IPS-15b (cell line): ENCODE results near the gene ENPP1.
"Not testable (repeated sequence)": the region's sequence is repeated elsewhere in the genome, so short reads cannot be mapped to it uniquely, and the experiment has no call there.

Source experiments
- H3K27me3 ChIP-seq: one replicate; pipeline ENCODE4 v1.6.1; 2013; ENCODE audit warnings: low read length; ENCODE audit not compliant: control insufficient read depth, insufficient read depth
- H3K36me3 ChIP-seq: one replicate; pipeline ENCODE4 v1.6.1; 2013; ENCODE audit warnings: low read length; ENCODE audit not compliant: control insufficient read depth, insufficient read depth
- H3K4me1 ChIP-seq: one replicate; pipeline ENCODE4 v1.6.1; 2013; ENCODE audit warnings: mild to moderate bottlenecking, low read length; ENCODE audit not compliant: control insufficient read depth, insufficient read depth
- H3K4me3 ChIP-seq: one replicate; pipeline ENCODE4 v1.5.1; 2013; ENCODE audit warnings: low read depth, low read length
- H3K9ac ChIP-seq: one replicate; pipeline ENCODE4 v1.6.1; 2013; ENCODE audit warnings: low read depth, mild to moderate bottlenecking, low read length
- H3K9me3 ChIP-seq: one replicate; pipeline ENCODE4 v1.6.1; 2013; ENCODE audit warnings: mild to moderate bottlenecking, low read length; ENCODE audit not compliant: control insufficient read depth, insufficient read depth

The ENPP1 gene

DNA sequence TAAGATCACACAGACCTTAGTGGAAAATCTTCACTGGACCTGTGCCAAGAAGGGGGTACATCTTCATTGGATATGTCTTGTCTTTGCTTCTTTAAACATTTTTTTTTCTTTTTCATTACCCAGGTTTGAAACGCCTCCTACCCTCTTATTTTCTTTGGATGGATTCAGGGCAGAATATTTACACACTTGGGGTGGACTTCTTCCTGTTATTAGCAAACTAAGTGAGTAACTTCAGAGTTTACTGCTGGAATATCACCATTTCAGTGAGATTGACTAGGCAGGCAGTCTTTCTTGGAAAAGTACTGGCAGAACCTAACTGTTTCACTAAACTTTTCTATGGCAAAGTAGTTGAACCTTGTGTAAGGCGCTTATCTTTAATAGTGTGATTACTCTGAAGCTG, 47.0 kb downstream of the ENPP1 start:
- H3K9me3 ChIP-seq, result no peaks in the 10 kb centered on the region
- H3K4me3 ChIP-seq, result no peak overlapping the region
- H3K27me3 ChIP-seq, result no peaks in the 10 kb centered on the region
- peaks cover 2% of the 10 kb centered on the region for H3K36me3 ChIP-seq
- H3K4me1 ChIP-seq, result no peaks in the 10 kb centered on the region
- no peak overlapping the region for H3K9ac ChIP-seq

DNA sequence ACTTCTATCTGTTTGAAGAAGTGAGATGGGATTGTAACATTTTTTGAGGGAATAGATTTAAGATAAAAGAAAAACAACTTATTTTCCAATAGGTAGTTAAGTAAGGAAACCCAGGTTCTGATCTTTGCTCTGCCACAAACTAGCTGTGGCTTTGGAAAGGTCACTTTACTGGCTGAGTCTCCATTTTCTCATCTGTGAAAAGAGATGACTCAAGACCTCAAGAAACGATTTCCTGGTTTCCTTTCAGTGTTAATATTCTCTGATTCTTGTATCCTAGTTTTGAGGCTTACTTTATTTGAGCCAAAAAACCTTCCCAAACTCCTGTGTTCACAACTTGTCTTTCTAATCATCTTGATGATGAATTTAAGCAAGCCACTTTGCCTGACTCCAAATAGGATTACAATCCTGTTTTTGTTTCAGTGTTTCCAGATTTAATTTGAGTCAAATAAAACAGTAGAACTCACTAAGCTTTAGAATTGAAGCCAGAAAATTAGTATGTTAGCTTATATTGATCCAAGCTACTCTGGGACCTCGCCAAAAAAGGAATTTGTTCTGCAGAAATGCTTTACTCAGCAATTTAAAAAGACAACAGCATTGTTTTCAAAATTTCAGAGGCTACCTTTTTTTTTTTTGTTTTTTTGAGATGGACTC, 51.1 kb downstream of the ENPP1 start:
- no peak overlapping the region for H3K9ac ChIP-seq
- no peak overlapping the region for H3K4me3 ChIP-seq
- H3K36me3 ChIP-seq, result peaks cover 2% of the 10 kb centered on the region
- no peaks in the 10 kb centered on the region for H3K4me1 ChIP-seq
- no peaks in the 10 kb centered on the region for H3K9me3 ChIP-seq
- H3K27me3 ChIP-seq, result no peaks in the 10 kb centered on the region

DNA sequence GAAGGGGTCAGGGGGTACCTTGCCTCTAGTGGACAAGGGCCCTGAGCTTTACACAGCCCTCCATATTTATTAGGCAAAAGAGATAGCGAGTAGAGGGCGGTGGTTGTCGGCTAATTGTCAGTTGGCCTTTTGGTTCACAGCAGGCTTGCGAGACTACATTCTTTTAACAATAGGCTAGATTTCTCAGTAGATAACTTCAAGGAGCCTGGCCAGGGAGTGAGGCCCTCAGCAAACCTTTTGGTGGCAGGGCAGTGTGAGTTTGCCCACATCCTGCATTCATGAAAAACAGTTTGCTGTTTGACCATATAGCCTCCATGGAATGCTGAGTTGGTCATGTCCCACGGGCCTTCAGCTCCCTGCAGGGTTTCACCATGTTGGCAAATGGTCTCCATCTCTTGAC, 51.8 kb downstream of the ENPP1 start:
- not testable (repeated sequence) for H3K4me3 ChIP-seq, H3K27me3 ChIP-seq, H3K9me3 ChIP-seq, H3K9ac ChIP-seq, H3K4me1 ChIP-seq, H3K36me3 ChIP-seq

DNA sequence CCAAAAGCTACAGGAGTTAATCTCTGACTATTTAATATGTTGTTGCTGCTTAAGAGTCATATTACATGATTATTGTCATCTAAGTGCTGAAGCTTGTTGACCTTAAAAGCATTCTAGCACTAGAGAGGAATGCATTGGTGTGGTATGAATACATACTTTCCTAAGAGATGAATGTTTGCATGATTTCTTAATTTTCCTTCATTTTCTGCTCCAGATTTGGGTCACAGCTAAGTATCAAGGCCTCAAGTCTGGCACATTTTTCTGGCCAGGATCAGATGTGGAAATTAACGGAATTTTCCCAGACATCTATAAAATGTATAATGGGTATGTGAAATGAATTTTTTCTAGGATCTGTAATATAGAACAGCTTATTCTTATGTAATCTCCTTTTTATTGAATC, 53.6 kb downstream of the ENPP1 start:
- Histone ChIP-seq H3K9ac (no peak overlapping the region), H3K4me1 (no peaks in the 10 kb centered on the region), H3K4me3 (no peak overlapping the region), H3K9me3 (no peaks in the 10 kb centered on the region), H3K36me3 (no peaks in the 10 kb centered on the region), H3K27me3 (no peaks in the 10 kb centered on the region)

DNA sequence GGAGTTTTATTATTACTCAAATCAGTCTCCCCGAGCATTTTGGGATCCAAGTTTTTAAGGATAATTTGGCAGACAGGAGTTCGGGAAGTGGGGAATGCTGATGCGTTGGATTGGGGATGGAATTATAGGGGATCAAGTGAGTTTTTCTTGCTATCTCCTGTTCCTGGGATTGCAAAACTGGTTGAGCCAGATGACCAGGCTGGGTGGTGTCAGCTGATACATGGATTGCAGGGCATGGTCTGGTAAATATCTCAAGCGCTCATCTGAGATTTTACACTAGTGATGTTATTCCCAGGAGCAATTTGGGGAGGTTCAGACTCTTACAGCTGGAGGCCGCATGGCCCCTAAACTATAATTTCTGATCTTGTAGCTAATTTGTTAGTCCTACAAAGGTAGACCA, 54.7 kb downstream of the ENPP1 start:
- no peaks in the 10 kb centered on the region for H3K4me1 ChIP-seq
- H3K36me3 ChIP-seq, result no peaks in the 10 kb centered on the region
- no peaks in the 10 kb centered on the region for H3K9me3 ChIP-seq
- H3K4me3 ChIP-seq, result no peak overlapping the region
- no peaks in the 10 kb centered on the region for H3K27me3 ChIP-seq
- H3K9ac ChIP-seq, result no peak overlapping the region

DNA sequence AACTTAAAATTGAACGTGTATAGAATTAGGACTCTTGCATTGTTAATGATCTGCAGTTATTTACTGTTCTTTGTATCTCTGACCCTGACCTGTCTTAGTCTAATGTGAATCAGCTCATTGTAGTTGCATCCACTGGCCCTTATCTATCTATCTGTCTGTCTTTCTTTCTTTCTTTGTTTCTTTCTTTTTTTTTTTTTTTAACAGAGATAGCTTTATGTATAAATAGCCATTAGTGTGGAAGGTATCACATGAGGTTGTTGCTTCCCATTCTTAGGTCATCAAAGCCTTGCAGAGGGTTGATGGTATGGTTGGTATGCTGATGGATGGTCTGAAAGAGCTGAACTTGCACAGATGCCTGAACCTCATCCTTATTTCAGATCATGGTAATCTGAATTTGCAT, 59.9 kb downstream of the ENPP1 start:
- no peaks in the 10 kb centered on the region for H3K4me1 ChIP-seq
- H3K36me3 ChIP-seq, result no peaks in the 10 kb centered on the region
- H3K9ac ChIP-seq, result no peak overlapping the region
- H3K27me3 ChIP-seq, result no peaks in the 10 kb centered on the region
- H3K9me3 ChIP-seq, result no peaks in the 10 kb centered on the region
- H3K4me3 ChIP-seq, result no peak overlapping the region

DNA sequence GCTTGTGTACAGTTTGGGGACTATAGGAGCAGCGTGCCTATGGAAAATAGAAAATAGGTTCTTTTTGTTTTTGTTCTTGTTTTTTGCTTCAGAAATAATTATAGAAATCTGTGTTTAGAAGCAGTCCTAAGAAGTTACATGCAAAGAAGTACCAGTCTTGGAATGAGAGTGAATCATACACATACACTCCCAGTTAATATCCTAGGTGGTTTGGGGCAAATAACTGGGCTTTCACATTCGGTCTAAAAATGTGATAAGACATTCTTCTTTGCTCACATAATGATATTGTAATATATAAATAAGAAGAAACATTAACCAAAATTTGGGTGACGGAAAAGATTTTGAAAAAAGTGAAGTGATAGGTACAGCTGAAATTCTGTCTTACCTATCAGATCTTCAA, 61.0 kb downstream of the ENPP1 start:
- Histone ChIP-seq H3K27me3 (no peaks in the 10 kb centered on the region), H3K9me3 (no peaks in the 10 kb centered on the region), H3K4me3 (no peak overlapping the region), H3K36me3 (no peaks in the 10 kb centered on the region), H3K9ac (no peak overlapping the region), H3K4me1 (no peaks in the 10 kb centered on the region)

DNA sequence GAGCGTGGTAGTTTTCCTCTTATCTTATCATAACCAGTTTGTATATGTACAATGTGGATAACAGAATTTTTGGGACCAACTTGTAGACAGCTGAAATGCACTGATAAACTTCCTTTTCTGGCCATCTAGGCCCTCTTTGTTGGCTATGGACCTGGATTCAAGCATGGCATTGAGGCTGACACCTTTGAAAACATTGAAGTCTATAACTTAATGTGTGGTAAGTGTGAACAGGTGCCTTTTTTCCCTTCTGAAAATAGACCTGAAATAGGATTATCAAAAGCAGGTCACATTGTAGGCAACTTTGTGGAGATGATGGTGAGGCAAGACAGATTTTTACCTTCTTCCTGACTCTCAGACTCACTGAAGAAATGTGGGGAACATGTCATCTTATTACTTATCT, 67.8 kb downstream of the ENPP1 start:
- Histone ChIP-seq H3K4me1 (no peaks in the 10 kb centered on the region), H3K27me3 (no peaks in the 10 kb centered on the region), H3K9me3 (no peaks in the 10 kb centered on the region), H3K36me3 (peaks cover 9% of the 10 kb centered on the region), H3K9ac (no peak overlapping the region), H3K4me3 (no peak overlapping the region)

DNA sequence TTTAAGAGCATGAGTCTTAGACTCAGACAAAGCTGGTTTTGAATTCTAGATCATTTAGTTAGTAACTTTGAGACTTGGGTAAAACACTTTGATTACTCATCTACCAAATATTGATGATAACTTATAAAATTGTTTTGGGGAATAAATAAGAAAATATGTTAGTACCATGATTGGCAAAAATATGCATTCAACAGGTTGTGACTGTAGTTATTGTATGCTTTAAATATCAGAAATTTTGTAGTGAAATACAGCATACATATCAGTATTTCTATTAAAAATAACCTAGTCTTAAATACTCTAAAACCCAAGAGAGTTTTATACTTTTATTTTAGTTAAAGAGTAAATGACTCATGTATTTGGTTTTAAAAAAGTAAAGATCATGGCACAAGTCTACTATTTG, 68.7 kb downstream of the ENPP1 start:
- H3K9ac ChIP-seq, result no peak overlapping the region
- no peaks in the 10 kb centered on the region for H3K9me3 ChIP-seq
- peaks cover 12% of the 10 kb centered on the region for H3K36me3 ChIP-seq
- no peaks in the 10 kb centered on the region for H3K4me1 ChIP-seq
- no peaks in the 10 kb centered on the region for H3K27me3 ChIP-seq
- H3K4me3 ChIP-seq, result no peak overlapping the region

DNA sequence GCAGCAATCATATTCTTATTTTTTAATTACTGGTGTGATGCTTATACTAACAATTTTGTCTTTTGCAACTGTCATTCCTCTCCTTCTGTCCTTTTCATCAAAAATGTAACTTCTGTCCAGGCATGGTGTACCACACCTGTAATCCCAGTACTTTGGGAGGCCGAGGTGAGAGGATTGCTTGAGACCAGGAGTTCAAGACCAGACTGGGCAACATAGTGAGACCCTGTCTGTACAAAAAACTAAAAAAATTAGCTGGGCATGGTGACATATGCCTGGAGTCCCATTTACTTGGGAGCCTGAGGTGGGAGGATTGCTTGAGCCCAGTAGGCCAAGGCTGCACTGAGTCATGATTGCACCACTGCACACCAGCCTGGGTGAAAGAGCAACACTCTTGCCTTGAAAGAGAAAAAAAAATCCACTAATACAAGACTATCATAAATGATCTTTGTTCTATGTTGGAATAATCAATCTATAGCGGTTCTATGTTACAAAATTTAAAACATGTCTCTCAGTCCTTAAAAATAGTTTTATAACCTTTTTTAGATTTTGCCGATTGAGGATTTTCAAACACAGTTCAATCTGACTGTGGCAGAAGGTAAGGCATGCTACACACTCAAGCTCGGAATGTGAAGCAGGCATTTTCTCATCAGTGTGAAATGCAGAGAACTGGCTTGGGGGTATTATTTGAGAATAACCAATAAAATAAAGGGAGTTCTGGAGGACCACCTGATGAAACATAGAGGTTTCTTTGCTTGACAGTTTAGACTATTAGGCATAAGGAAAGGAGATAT, 70.4 kb downstream of the ENPP1 start:
- no peak overlapping the region for H3K4me3 ChIP-seq
- no peaks in the 10 kb centered on the region for H3K9me3 ChIP-seq
- H3K36me3 ChIP-seq, result peaks cover 12% of the 10 kb centered on the region
- H3K27me3 ChIP-seq, result no peaks in the 10 kb centered on the region
- no peak overlapping the region for H3K9ac ChIP-seq
- H3K4me1 ChIP-seq, result no peaks in the 10 kb centered on the region

DNA sequence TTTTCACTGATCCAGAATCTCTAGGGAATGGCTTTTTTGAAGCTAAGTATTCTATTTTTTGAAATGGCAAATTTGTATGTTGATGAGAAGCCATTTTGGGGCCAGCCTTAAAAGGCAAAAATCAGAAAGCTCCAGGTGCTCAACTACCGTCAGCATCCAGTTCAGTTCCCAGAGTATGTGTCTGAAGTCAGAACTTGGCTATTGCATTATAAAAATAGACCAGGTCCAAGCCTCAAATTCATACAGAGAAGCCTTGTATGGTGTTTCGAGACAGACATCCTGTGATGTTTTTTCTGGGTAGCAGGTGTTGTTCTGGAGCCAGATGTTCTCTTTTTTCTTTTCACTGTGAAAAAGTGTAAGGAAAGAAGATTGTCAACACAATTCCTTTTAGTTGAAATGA, 75.2 kb downstream of the ENPP1 start:
- no peak overlapping the region for H3K4me3 ChIP-seq
- no peaks in the 10 kb centered on the region for H3K9me3 ChIP-seq
- H3K4me1 ChIP-seq, result no peaks in the 10 kb centered on the region
- no peaks in the 10 kb centered on the region for H3K27me3 ChIP-seq
- peaks cover 8% of the 10 kb centered on the region for H3K36me3 ChIP-seq
- no peak overlapping the region for H3K9ac ChIP-seq

DNA sequence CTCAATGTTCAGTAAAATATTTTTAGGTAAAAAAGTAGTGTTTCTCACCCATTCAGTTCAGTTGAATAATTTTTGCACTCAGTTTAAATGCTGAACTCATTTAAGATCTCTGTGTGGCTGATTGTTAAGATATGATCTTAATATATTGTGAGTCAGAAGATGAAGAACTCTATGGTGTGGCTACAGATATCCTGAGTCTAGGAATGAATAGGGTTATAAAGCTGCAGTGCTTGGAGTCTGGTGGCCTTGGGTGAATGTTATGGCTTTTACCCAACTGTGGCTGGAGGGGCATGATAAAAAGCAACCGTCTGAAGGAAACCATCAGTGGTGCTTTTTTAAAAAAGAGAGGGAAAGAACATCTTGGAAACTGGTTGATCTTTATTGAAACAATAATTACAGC, 77.4 kb downstream of the ENPP1 start:
- peaks cover 15% of the 10 kb centered on the region for H3K36me3 ChIP-seq
- H3K4me3 ChIP-seq, result no peak overlapping the region
- no peaks in the 10 kb centered on the region for H3K27me3 ChIP-seq
- no peak overlapping the region for H3K9ac ChIP-seq
- H3K9me3 ChIP-seq, result no peaks in the 10 kb centered on the region
- H3K4me1 ChIP-seq, result no peaks in the 10 kb centered on the region
